NB4 (cell line): ENCODE results near the gene SCMH1.
"Not testable (repeated sequence)": the region's sequence is repeated elsewhere in the genome, so short reads cannot be mapped to it uniquely, and the experiment has no call there.

Source experiments
- CTCF ChIP-seq: IDR thresholded peaks from one replicate; pipeline ENCODE4 v1.5.1; 2012; ENCODE audit warnings: low read depth, low read length
- MAX ChIP-seq: IDR thresholded peaks from 2 replicates; pipeline ENCODE4 v1.6.1; 2011; ENCODE audit warnings: low read depth, low read length
- MYC ChIP-seq: IDR thresholded peaks from 2 replicates; pipeline ENCODE4 v1.6.1; 2011; ENCODE audit warnings: low read depth, low read length
- POLR2A ChIP-seq: IDR thresholded peaks from 2 replicates; pipeline ENCODE4 v1.6.1; 2011; ENCODE audit warnings: mild to moderate bottlenecking; ENCODE audit not compliant: insufficient read length; ENCODE audit errors: extremely low read depth

GRCh38 chr1:41134325-41134724, 107.8 kb downstream of the SCMH1 start:
- TF ChIP-seq POLR2A, MYC, CTCF, MAX: not testable (repeated sequence)
